HUDEP-2 (cell line): ENCODE measurements around the gene SCGB2B2.
A peak's percentile ranks its signal among the peaks of the same experiment; 100 is the strongest.
"Not testable (repeated sequence)": the region's sequence is repeated elsewhere in the genome, so short reads cannot be mapped to it uniquely, and the experiment has no call there.

Experiments
- DNase-seq, 76 experiments: peaks; one replicate each; lab custom pipeline; 2025; ENCODE audit not compliant: unreplicated experiment in 76 of 76; lab: John Stamatoyannopoulos, UW

SCGB2B2 gene

DNA sequence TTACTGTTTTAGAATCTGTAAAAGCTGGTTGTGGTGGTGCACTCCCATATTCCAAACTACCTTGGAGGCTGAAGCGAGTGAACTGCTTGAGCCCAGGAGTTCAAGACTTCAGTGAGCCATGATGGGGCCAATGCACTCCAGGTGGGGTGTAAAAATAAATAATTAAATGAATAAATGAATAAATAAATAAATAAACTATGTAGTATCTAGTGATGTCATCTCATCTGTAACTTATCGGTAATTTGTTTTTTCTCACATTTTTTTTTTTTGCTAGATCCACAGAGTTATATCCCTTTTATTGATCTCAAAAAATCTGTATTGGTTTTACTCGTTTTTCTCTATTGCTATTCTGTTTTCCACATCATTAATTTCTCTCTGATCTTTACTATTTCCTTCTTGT, 5.0 kb downstream of the SCGB2B2 start:
- no peak for DNase-seq

GRCh38 chr19:34669305-34669704, 7.7 kb downstream of the SCGB2B2 start:
- DNase-seq = no peak

DNA sequence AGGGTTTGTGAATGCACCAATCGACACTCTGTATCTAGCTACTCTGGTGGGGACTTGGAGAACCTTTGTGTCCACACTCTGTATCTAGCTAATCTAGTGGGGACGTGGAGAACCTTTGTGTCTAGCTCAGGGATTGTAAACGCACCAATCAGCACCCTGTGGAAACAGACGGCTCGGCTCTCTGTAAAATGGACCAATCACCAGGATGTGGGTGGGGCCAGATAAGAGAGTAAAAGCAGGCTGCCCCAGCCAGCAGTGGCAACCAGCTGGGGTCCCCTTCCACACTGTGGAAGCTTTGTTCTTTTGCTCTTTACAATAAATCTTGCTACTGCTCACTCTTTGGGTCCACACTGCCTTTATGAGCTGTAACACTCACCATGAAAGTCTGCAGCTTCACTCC, 8.3 kb downstream of the SCGB2B2 start:
- DNase-seq = not testable (repeated sequence)

DNA sequence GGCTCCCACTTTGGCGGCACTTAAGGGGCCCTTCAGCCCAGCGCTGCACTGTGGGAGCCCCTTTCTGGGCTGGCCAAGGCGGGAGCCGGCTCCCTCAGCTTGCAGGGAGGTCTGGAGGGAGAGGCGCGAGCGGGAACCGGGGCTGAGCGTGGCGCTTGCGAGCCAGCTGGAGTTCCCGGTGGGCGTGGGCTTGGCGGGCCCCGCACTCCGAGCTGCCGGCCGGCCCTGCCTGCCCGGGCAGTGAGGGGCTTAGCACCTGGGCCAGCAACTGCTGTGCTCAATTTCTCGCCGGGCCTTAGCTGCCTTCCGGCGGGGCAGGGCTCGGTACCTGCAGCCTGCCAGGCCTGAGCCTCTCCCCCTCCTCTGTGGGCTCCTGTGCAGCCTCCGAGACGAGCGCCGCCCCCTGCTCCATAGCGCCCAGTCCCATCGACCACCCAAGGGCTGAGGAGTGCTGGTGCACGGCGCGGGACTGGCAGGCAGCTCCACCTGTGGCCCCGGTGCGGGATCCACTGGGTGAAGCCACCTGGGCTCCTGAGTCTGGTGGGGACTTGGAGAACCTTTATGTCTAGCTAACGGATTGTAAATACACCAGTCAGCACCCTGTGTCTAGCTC, 8.8 kb downstream of the SCGB2B2 start:
- not testable (repeated sequence) for DNase-seq

- peak in 1 of 76 experiments; percentile 7 for DNase-seq
Measured at GRCh38 chr19:34667349-34668076, 9.4 kb downstream of the SCGB2B2 start.

DNA sequence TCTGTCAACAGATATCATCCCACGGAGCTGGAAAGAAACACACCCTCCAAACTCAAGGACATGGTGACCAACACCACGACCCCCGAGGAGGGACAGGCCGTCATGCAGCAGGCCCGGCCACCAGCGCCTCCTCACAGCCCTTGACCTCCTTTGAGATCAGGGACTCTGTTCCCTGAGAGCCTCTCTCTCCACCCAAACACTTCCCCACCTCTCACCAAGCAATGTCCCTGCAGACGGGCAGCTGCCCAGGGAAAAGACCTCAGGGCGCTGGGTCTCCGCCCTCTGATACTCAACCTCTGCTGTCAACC, 10.0 kb downstream of the SCGB2B2 start:
- DNase-seq = no peak

- DNase-seq = no peak
Measured at GRCh38 chr19:34666200-34666957, 10.6 kb downstream of the SCGB2B2 start.

GRCh38 chr19:34665275-34665674, 11.7 kb downstream of the SCGB2B2 start:
- not testable (repeated sequence) for DNase-seq

GRCh38 chr19:34664870-34665269, 12.1 kb downstream of the SCGB2B2 start:
- no peak for DNase-seq

DNA sequence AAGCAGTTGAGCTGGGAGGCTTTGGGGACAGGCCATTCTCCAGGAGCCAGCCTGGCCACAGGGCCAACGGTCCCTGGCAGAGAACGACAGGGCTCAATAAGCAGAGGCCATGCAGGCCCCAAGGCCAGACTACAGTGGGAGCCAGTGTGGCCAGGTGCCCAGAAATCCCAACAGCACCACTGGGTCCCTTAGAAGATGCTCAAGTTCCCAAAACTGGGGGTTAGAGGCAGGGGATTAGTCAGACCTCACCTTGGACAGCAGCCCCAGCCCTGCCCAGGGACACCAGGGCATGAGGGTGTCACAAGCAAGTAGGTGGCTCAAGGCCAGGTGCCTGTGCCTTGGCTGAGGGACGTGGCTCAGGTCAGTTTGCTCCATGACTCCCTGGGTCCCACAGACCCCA, 12.8 kb downstream of the SCGB2B2 start:
- DNase-seq = no peak

GRCh38 chr19:34662919-34663318, 14.0 kb downstream of the SCGB2B2 start:
- DNase-seq = peak in 21 of 76 experiments; percentile 2 to 44 (median 20)

GRCh38 chr19:34661357-34661756, 15.6 kb downstream of the SCGB2B2 start:
- DNase-seq = no peak

DNA sequence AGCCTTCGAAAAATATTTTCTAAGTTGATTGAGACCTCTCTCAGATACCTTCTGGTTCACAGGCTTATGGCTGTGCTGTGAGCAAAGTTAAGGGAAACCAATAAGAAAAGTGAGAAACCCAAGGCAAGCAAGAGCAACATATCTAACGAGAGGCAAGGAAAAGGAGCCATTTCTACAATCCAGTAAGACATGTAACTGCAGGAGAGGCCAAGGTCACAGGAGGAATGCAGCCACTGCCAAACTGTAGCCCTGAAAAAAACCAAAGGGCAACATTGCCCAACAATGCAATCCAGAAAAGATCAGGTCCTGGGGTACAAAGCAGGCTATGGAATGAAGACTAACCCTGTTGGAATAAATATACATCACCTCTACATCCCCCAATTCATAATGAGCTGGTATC, 21.3 kb downstream of the SCGB2B2 start:
- DNase-seq = no peak

DNA sequence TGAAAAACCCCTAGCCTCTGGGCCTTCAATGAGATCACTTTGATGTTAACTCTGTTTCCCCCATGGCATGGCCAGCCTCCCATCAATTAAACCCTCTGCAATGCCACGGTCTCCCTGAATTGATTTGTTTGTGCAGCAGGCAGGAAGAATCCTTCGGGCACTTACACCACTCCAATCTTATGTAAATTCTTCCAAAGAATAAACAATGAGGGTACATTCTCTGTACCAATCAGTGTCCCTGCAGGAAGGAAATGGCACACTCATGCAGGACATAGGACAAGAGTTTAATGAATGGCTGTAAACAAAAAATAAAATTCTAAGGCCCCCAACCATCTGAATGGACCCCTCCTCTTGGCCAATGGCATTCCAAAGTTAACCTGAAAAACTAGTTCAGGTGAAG, 22.2 kb downstream of the SCGB2B2 start:
- no peak for DNase-seq

DNA sequence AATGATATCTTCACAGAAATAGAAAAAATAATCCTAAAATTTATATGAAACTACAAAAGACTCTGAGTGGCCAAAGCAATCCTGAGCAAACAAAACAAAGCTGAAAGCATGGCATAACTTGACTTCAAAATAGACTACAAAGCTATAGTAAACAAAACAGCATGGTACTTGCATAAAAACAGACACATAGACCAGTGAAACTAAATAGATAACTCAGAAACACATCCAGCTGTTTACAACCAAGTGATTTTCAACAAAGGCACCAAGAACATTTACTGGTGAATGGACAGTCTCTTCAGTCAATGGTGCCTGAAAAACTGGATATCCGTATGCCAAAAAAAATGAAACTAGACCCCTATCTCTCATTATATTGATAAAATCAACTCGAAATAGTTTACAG, 25.2 kb downstream of the SCGB2B2 start:
- no peak for DNase-seq

DNA sequence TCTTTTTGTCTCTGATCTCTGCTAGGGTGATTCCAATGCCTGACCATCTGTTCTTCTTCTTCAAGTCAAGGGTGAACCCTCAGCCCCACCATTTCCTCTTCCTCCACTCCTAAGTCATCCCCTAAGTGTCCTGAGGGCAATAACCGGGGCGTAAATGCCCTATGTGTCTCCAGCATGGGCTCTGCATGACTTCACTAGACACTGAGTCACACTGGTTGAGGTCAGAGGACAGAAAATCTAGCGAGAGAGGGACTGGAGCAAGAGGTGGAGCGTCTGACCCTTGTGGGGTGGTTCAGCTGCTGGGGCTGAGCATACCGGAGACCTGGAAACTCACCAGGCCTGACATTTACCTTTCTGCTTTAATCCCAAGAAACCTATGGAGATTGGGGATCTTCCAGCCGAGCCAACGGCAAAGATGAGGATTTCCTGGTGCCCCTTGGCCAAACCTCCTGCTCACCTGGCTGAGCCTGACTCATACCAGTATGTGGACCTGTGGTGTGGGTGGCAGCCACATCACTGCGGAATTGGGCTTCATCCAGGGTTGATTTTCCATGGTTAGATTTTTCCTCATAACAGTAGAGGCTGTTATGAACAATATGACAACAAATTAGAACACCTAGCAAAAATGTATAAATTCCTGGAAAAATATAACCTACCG, 26.9 kb downstream of the SCGB2B2 start:
- DNase-seq = no peak

DNA sequence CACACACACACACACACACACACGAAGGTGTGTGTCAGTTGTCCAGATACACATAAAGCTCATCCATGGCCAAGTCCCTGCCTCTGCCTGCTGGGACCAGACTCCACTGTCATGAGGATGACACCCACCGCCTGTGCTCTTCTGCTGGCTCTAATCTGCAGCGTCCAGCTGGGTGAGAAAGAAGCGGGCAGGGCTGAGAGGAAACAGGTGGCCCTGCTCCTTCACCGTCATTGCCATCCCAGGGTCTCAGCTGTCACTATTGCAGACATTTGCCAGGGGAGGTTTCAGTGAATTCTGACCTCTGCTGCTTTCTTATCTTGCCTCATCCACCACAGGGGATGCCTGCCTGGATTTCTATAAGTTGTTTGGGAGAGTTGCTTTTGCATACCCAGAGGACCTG, 31.4 kb downstream of the SCGB2B2 start:
- no peak for DNase-seq

DNA sequence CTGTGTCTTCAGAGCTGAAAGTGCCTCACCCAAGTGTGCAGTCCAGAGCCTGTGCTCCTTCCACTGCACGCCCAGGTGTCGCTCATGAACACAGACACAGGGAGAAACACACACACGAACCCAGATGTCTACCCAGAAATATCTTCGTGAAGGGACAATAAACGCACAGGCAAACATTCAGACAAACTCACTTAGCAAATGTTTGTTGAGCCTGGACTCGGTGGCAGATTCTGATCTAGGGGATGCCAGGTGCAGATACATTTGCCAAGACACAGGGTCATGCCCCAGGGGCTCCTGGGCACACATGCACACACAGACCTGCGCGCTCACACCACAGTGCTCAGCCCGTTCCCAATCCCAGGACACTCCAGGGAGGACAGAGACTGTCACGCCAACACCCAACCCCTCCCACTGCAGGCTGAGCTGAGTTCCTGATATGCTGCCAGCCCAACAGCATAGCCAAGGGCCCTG, 31.9 kb downstream of the SCGB2B2 start:
- DNase-seq = no peak

DNA sequence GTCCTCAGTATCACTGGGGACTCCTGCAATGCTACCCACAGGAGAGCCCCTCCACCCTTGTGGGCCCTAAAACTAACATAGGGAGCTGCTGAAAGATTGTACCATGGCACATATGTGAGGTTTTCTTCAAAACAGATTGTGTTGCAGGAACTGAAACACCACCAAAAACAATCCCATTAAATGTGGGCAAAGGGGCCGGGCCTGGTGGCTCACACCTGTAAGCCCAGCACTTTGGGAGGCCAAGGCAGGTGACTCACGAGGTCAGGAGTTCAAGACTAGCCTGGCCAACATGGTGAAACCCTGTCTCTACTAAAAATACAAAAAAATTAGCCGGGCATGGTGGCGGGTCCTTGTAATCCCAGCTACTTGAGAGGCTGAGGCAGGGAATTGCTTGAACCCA, 34.7 kb downstream of the SCGB2B2 start:
- DNase-seq = no peak

GRCh38 chr19:34639491-34640085, 37.4 kb downstream of the SCGB2B2 start:
- peak in 53 of 76 experiments; percentile 5 to 70 (median 37) for DNase-seq

- DNase-seq = no peak
Measured at GRCh38 chr19:34633802-34634201, 43.2 kb downstream of the SCGB2B2 start.
